HCT116 (cell line): ENCODE results near the gene PHLDB3. TPM values are rescaled to one million over a fixed set of nuclear protein-coding genes. Genes with fewer than 3 reads are reported as not detected.

Experiments
- ATAC-seq: fragments of 200-7000 bp; cut with Tn5 transposase; 2 replicates; pipeline ENCODE4 v1.9.1; 2020; ENCODE audit warnings: mild to moderate bottlenecking, moderate library complexity
- BruUV-seq: library from RNA; stranded (reverse); fragments of 400-500 nt; replicated peaks from 2 replicates; lab custom pipeline; 2021; lab: Mats Ljungman, UMichigan
- CTCF ChIA-PET: fragments of 300-600 bp; sonication (Branson Sonifier 250); formaldehyde crosslinking; loops from one replicate; lab custom pipeline; 2021; ENCODE audit warnings: antibody characterized with exemption; lab: Charles Lee
- POLR2A ChIA-PET: fragments of 300-600, 350-600 bp; sonication (Branson Sonifier 250); formaldehyde crosslinking; loops from one replicate; lab custom pipeline; 2021; ENCODE audit warnings: antibody characterized with exemption; lab: Charles Lee
- RAD21 ChIA-PET, 2 experiments: fragments of 300-600 bp; sonication (Branson Sonifier 250); formaldehyde crosslinking; loops; one replicate each; lab custom pipeline; 2023; ENCODE audit warnings: low total read pairs in 2 of 2; ENCODE audit not compliant: uncharacterized antibody in 2 of 2, unreplicated experiment in 2 of 2, low non-redundant PET in 1 of 2; lab: Charles Lee
- DNase-seq: peaks from one replicate; pipeline ENCODE4 v3.0.0-alpha.2; 2010; ENCODE audit warnings: low read depth, low spot score
- H2AFZ ChIP-seq: fragments of 200-600 bp; shearing (Covaris generic), sonication (generic); 2 replicates; pipeline ENCODE4 v1.6.1; 2017; ENCODE audit warnings: low read depth, mixed run types, mixed read lengths, antibody characterized with exemption, low read length; ENCODE audit not compliant: poor library complexity, severe bottlenecking
- H3K27ac ChIP-seq: 2 replicates; pipeline ENCODE4 v1.5.1; 2012; ENCODE audit warnings: low read depth, low read length
- H3K27me3 ChIP-seq: fragments of 200-600 bp; sonication (generic); 2 replicates; pipeline ENCODE4 v1.6.1; 2016; ENCODE audit warnings: mixed run types, low read length, mixed read lengths; ENCODE audit not compliant: insufficient read depth
- H3K36me3 ChIP-seq, 2 experiments: fragments of 200-500 bp in 1 of 2; fragments of 200-600 bp in 1 of 2; sonication (Bioruptor generic) in 1 of 2; sonication (generic) in 1 of 2; 2 replicates each; pipeline versions ENCODE4 v1.5.1 to v1.6.1; 2014 to 2016; ENCODE audit warnings: low read length in 2 of 2, inconsistent platforms in 1 of 2, mixed read lengths in 1 of 2, mixed run types in 1 of 2; ENCODE audit not compliant: insufficient read depth in 2 of 2, control insufficient read depth in 1 of 2
- H3K4me1 ChIP-seq, 2 experiments: fragments of 200-600 bp in 1 of 2; sonication (generic) in 1 of 2; 2 replicates each; pipeline versions ENCODE4 v1.5.1 to v1.6.1; 2012 to 2017; ENCODE audit warnings: low read length in 2 of 2, inconsistent platforms in 1 of 2, mild to moderate bottlenecking in 1 of 2, mixed read lengths in 1 of 2, mixed run types in 1 of 2, moderate library complexity in 1 of 2; ENCODE audit not compliant: insufficient read depth in 2 of 2, control insufficient read depth in 1 of 2
- H3K4me2 ChIP-seq: fragments of 200-600 bp; sonication (generic); 2 replicates; pipeline ENCODE4 v1.6.1; 2017; ENCODE audit warnings: mixed run types, low read length, mixed read lengths
- H3K4me3 ChIP-seq, 2 experiments: fragments of 200-600 bp in 1 of 2; sonication (generic) in 1 of 2; replicated peaks in 1 of 2; 2 replicates each; pipeline ENCODE4 v1.5.1; 2011 to 2016; ENCODE audit warnings: low read length in 2 of 2, control low read depth in 1 of 2, low read depth in 1 of 2, mild to moderate bottlenecking in 1 of 2, mixed read lengths in 1 of 2, mixed run types in 1 of 2
- H3K79me2 ChIP-seq: fragments of 200-600 bp; sonication (generic); 2 replicates; pipeline ENCODE4 v1.6.1; 2017; ENCODE audit warnings: mild to moderate bottlenecking, mixed run types, low read length, moderate library complexity, mixed read lengths; ENCODE audit not compliant: insufficient read depth
- H3K9ac ChIP-seq: fragments of 200-600 bp; sonication (generic); 2 replicates; pipeline ENCODE4 v1.6.1; 2016; ENCODE audit warnings: low read length, mixed read lengths
- H3K9me2 ChIP-seq: fragments of 200-600 bp; sonication (generic), shearing (Covaris generic); 2 replicates; pipeline ENCODE4 v1.6.1; 2017; ENCODE audit warnings: mixed run types, mild to moderate bottlenecking, moderate library complexity; ENCODE audit not compliant: insufficient read depth
- H3K9me3 ChIP-seq, 2 experiments: fragments of 200-500 bp in 1 of 2; fragments of 200-600 bp in 1 of 2; sonication (Bioruptor generic) in 1 of 2; sonication (generic) in 1 of 2; 2 replicates each; pipeline ENCODE4 v1.6.1; 2014 to 2017; ENCODE audit warnings: low read length in 2 of 2, mixed read lengths in 2 of 2, inconsistent platforms in 1 of 2, low read depth in 1 of 2, mild to moderate bottlenecking in 1 of 2, mixed run types in 1 of 2, moderate library complexity in 1 of 2; ENCODE audit not compliant: control insufficient read depth in 1 of 2, insufficient read depth in 1 of 2
- H4K20me1 ChIP-seq: fragments of 200-600 bp; sonication (generic), shearing (Covaris generic); 2 replicates; pipeline ENCODE4 v1.6.1; 2017; ENCODE audit warnings: mixed run types, mild to moderate bottlenecking, moderate library complexity; ENCODE audit not compliant: insufficient read depth
- CBX3 ChIP-seq: IDR thresholded peaks from 2 replicates; pipeline ENCODE4 v1.6.1; 2012; ENCODE audit warnings: low read depth
- ELF1 ChIP-seq: IDR thresholded peaks from 2 replicates; pipeline ENCODE4 v1.6.1; 2012; ENCODE audit warnings: low read depth, borderline replicate concordance
- EZH2 ChIP-seq: fragments of 200-600 bp; sonication (generic); IDR thresholded peaks from 2 replicates; pipeline ENCODE4 v1.6.1; 2017; ENCODE audit warnings: antibody characterized with exemption, mixed run types
- FOSL1 ChIP-seq: IDR thresholded peaks from 2 replicates; pipeline ENCODE4 v1.6.1; 2012; ENCODE audit warnings: low read depth
- POLR2A ChIP-seq: IDR thresholded peaks from 2 replicates; pipeline ENCODE4 v1.7.0; 2011; ENCODE audit warnings: borderline replicate concordance; ENCODE audit not compliant: insufficient read depth, insufficient read length; ENCODE audit errors: extremely low read depth
- RAD21 ChIP-seq: IDR thresholded peaks from 2 replicates; pipeline ENCODE4 v1.6.1; 2012; ENCODE audit warnings: low read depth, mild to moderate bottlenecking
- SP1 ChIP-seq: IDR thresholded peaks from 2 replicates; pipeline ENCODE4 v1.6.1; 2012; ENCODE audit warnings: low read depth
- SRF ChIP-seq: IDR thresholded peaks from 2 replicates; pipeline ENCODE4 v1.6.1; 2012; ENCODE audit warnings: low read depth
- TCF7L2 ChIP-seq: IDR thresholded peaks from 2 replicates; pipeline ENCODE4 v1.7.0; 2011; ENCODE audit warnings: borderline replicate concordance, inconsistent platforms; ENCODE audit not compliant: insufficient read depth, insufficient read length; ENCODE audit errors: extremely low read depth
- ZFX ChIP-seq: fragments of 450-650 bp; IDR thresholded peaks from 2 replicates; pipeline ENCODE4 v1.6.1; 2017
- intact Hi-C: fragments of 100-400 bp; cut with micrococcal nuclease; formaldehyde crosslinking; loops from 2 replicates; pipeline ENCODE4 v1.10.0; 2022
- total RNA-seq: library from RNA; stranded (reverse); gene quantifications from one replicate; pipeline ENCODE4 v1.2.1, GENCODE V29; 2021; ENCODE audit not compliant: unreplicated experiment
- TF ChIP-seq, protein P1 (sequence below): IDR thresholded peaks from 2 replicates; pipeline ENCODE4 v1.6.1; 2012; ENCODE audit warnings: low read depth
- TF ChIP-seq, protein P2 (sequence below): IDR thresholded peaks from 2 replicates; pipeline ENCODE4 v1.6.1; 2012
- TF ChIP-seq, protein P3 (sequence below): IDR thresholded peaks from 2 replicates; pipeline ENCODE4 v1.6.1; 2012
- TF ChIP-seq, protein P4 (sequence below): IDR thresholded peaks from 2 replicates; pipeline ENCODE4 v1.6.1; 2011; ENCODE audit warnings: mild to moderate bottlenecking, low read length, moderate library complexity; ENCODE audit not compliant: insufficient replicate concordance; ENCODE audit errors: extremely low read depth

Gene PHLDB3
- total RNA-seq, 1 experiment from 2014 or later, result 15.5 TPM

DNA sequence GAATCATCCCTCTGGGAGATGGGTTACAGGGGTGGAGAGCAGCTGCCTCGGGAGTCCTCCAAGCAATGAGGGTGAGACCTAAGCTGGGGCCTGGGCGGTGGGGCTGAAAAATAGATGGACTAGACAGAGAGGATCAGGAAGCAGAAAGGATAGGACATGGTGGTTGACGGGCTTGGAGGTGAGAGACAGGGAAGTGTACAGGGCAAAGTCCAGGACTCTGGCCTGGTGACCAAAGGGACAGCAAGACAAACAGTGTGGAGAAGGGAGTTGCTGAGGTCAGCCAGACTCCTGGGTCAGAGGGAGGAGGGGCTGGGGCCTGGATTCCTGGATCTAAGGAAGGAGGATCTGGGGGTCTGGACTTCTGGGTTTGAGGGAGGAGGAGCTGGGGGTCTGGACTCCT is 5.5 kb downstream of the PHLDB3 start:
- Histone ChIP-seq H3K27me3 (no peaks in the 10 kb centered on the region), H3K27ac (no peak overlapping the region), H3K9me2 (no peaks in the 10 kb centered on the region), H3K9me3 (no peaks in the 10 kb centered on the region), H3K4me1 (peaks cover 4 to 8% of the 10 kb centered on the region in 2 experiments; a peak in 2 of 4 replicates), H3K9ac (no peak overlapping the region), H3K79me2 (no peaks in the 10 kb centered on the region), H4K20me1 (no peaks in the 10 kb centered on the region), H3K4me3 (no peak overlapping the region), H3K4me2 (no peak overlapping the region), H2AFZ (no peak overlapping the region), H3K36me3 (peaks cover 0 to 5% of the 10 kb centered on the region in 2 experiments; a peak in 1 of 4 replicates)
- DNase-seq (no peak), ATAC-seq (no peak)
- intact Hi-C loops, result no loop called here
- no peak for TF ChIP-seq ELF1
- CTCF ChIA-PET, result no interaction called here
- RAD21 ChIA-PET, result no interaction called here
- POLR2A ChIA-PET, result no interaction called here
- BruUV-seq, result no TSS peak

DNA sequence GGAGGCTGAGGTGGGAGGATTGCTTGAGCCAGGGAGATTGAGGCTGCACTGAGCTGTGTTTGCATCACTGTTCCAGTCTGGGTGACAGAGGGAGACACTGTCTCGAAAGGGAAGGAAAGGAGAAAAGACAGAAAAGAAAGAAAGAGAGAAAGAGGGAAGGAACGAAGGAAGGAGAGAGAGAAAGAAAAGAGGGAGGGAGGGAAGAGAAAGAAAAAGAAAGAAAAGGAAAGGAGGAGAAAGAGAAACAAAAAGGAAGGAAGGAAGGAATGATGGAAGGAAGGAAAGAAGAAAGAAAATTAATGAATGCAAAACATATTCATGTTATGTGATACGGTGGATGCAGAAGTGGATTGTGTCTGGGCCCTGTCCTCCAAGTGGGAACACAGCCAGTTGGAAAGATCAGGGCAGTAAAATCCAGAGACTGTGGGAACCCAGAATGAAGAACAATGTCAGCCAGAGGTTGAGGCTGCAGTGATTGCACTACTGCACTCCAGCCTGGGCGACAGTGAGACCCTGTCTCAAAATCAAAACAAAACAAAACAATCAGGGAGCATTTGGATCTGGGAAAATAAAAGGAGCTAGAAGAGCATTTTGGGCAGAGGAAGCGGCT is 6.2 kb downstream of the PHLDB3 start:
- no peak overlapping the region for H2AFZ ChIP-seq
- H3K9me2 ChIP-seq, result no peaks in the 10 kb centered on the region
- H3K27ac ChIP-seq, result no peak overlapping the region
- ChIA-PET RAD21 (no interaction called here), POLR2A (no interaction called here), CTCF (no interaction called here)
- no peaks in the 10 kb centered on the region for H4K20me1 ChIP-seq
- peaks cover 4 to 6% of the 10 kb centered on the region in 2 experiments; a peak in 2 of 4 replicates for H3K4me1 ChIP-seq
- H3K4me3 ChIP-seq, result no peak overlapping the region
- BruUV-seq, result no TSS peak
- H3K9ac ChIP-seq, result no peak overlapping the region
- H3K9me3 ChIP-seq, result no peaks in the 10 kb centered on the region
- no peak for ATAC-seq
- peaks cover 0 to 5% of the 10 kb centered on the region in 2 experiments; a peak in 2 of 4 replicates for H3K36me3 ChIP-seq
- no peaks in the 10 kb centered on the region for H3K79me2 ChIP-seq
- no peak for DNase-seq
- intact Hi-C loops, result no loop called here
- TF ChIP-seq ZFX (no peak), TCF7L2 (no peak), SP1 (no peak), FOSL1 (no peak), EZH2 (no peak), SRF (no peak), POLR2A (no peak), RAD21 (no peak), CBX3 (no peak), ELF1 (no peak)
- TF ChIP-seq, protein P1, sequence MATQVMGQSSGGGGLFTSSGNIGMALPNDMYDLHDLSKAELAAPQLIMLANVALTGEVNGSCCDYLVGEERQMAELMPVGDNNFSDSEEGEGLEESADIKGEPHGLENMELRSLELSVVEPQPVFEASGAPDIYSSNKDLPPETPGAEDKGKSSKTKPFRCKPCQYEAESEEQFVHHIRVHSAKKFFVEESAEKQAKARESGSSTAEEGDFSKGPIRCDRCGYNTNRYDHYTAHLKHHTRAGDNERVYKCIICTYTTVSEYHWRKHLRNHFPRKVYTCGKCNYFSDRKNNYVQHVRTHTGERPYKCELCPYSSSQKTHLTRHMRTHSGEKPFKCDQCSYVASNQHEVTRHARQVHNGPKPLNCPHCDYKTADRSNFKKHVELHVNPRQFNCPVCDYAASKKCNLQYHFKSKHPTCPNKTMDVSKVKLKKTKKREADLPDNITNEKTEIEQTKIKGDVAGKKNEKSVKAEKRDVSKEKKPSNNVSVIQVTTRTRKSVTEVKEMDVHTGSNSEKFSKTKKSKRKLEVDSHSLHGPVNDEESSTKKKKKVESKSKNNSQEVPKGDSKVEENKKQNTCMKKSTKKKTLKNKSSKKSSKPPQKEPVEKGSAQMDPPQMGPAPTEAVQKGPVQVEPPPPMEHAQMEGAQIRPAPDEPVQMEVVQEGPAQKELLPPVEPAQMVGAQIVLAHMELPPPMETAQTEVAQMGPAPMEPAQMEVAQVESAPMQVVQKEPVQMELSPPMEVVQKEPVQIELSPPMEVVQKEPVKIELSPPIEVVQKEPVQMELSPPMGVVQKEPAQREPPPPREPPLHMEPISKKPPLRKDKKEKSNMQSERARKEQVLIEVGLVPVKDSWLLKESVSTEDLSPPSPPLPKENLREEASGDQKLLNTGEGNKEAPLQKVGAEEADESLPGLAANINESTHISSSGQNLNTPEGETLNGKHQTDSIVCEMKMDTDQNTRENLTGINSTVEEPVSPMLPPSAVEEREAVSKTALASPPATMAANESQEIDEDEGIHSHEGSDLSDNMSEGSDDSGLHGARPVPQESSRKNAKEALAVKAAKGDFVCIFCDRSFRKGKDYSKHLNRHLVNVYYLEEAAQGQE, result no peak
- TF ChIP-seq, protein P2, sequence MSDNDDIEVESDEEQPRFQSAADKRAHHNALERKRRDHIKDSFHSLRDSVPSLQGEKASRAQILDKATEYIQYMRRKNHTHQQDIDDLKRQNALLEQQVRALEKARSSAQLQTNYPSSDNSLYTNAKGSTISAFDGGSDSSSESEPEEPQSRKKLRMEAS, result no peak
- TF ChIP-seq, protein P3, sequence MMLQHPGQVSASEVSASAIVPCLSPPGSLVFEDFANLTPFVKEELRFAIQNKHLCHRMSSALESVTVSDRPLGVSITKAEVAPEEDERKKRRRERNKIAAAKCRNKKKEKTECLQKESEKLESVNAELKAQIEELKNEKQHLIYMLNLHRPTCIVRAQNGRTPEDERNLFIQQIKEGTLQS, result no peak
- TF ChIP-seq, protein P4, sequence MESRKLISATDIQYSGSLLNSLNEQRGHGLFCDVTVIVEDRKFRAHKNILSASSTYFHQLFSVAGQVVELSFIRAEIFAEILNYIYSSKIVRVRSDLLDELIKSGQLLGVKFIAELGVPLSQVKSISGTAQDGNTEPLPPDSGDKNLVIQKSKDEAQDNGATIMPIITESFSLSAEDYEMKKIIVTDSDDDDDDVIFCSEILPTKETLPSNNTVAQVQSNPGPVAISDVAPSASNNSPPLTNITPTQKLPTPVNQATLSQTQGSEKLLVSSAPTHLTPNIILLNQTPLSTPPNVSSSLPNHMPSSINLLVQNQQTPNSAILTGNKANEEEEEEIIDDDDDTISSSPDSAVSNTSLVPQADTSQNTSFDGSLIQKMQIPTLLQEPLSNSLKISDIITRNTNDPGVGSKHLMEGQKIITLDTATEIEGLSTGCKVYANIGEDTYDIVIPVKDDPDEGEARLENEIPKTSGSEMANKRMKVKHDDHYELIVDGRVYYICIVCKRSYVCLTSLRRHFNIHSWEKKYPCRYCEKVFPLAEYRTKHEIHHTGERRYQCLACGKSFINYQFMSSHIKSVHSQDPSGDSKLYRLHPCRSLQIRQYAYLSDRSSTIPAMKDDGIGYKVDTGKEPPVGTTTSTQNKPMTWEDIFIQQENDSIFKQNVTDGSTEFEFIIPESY, result no peak
- H3K27me3 ChIP-seq, result no peaks in the 10 kb centered on the region
- no peak overlapping the region for H3K4me2 ChIP-seq
